ENCODE results near the gene CAB39. TPM values are rescaled to one million over a fixed set of nuclear protein-coding genes. Genes with fewer than 3 reads are reported as not detected.

CAB39 gene
- total RNA-seq, 1 donor from 2014 or later, result 92.2 TPM

- no peak for DNase-seq
- intact Hi-C loops (cut with micrococcal nuclease), result loop anchor here (5.0 kb wide), 1 partner anchor 86 kb away; the partner anchor contains the start of gene CAB39
- H3K4me1 ChIP-seq, result peaks cover 54% of the 10 kb centered on the region
- no peak for TF ChIP-seq CTCF (IDR thresholded peaks at IDR 0.05; ENCODE audit: borderline replicate concordance)
- H3K36me3 ChIP-seq, result peaks cover 28% of the 10 kb centered on the region
- no peak overlapping the region for H3K4me3 ChIP-seq
- peak overlapping the region; percentile 21 for H3K27ac ChIP-seq (replicated peaks)
- no peaks in the 10 kb centered on the region for H3K27me3 ChIP-seq (ENCODE audit: low read depth)
- no peaks in the 10 kb centered on the region for H3K9me3 ChIP-seq (replicated peaks)
Observed at GRCh38 chr2:230797515-230798495, 85.2 kb downstream of the CAB39 start.

GRCh38 chr2:230798769-230799399 lies 86.2 kb downstream of the CAB39 start:
- DNase-seq, result no peak
- H3K4me1 ChIP-seq, result peaks cover 45% of the 10 kb centered on the region
- H3K27ac ChIP-seq (replicated peaks), result no peak overlapping the region
- peak; percentile 69 for TF ChIP-seq CTCF (IDR thresholded peaks at IDR 0.05; ENCODE audit: borderline replicate concordance)
- H3K27me3 ChIP-seq (ENCODE audit: low read depth), result no peaks in the 10 kb centered on the region
- peaks cover 22% of the 10 kb centered on the region for H3K36me3 ChIP-seq
- H3K9me3 ChIP-seq (replicated peaks), result no peaks in the 10 kb centered on the region
- intact Hi-C loops (cut with micrococcal nuclease), result loop anchor here (5.0 kb wide), 1 partner anchor 87 kb away; the partner anchor contains the start of gene CAB39
- H3K4me3 ChIP-seq, result no peak overlapping the region

DNA sequence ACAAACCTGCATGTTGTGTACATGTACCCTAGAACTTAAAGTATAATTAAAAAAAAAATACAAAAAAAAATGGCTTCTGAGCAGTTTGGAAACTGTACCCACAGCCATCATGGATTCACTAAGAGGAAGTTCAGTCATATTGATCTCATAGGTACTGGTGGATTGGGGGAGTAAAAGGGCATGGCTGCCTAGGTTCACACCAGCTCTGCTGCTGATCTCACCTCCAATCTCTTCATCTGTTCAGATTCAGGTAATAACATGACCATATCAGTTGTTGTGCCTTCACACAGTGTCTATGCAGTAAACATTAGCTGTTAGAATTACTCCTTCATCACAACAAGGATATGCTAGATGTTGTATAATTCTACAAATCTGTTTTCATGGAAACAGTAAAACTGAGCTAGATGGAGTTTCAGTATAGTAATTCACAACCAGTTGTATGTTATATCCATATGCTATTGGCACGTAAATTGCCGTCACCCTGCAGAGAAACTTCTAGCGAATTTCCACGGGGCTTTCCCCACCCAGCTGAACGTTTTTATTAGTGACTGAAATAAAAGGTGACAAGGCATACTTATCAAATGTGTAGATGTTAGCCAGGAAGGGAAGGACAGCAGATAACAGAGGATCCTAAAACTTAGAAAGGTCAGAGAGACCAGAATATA lies 92.8 kb downstream of the CAB39 start:
- no peak for DNase-seq
- Histone ChIP-seq H3K27me3 (ENCODE audit: low read depth) (no peaks in the 10 kb centered on the region), H3K27ac (replicated peaks) (no peak overlapping the region), H3K4me1 (peaks cover 11% of the 10 kb centered on the region), H3K36me3 (peaks cover 18% of the 10 kb centered on the region), H3K4me3 (no peak overlapping the region), H3K9me3 (replicated peaks) (no peaks in the 10 kb centered on the region)
- TF ChIP-seq CTCF (IDR thresholded peaks at IDR 0.05; ENCODE audit: borderline replicate concordance), result no peak
- intact Hi-C loops (cut with micrococcal nuclease), result no loop called here

DNA sequence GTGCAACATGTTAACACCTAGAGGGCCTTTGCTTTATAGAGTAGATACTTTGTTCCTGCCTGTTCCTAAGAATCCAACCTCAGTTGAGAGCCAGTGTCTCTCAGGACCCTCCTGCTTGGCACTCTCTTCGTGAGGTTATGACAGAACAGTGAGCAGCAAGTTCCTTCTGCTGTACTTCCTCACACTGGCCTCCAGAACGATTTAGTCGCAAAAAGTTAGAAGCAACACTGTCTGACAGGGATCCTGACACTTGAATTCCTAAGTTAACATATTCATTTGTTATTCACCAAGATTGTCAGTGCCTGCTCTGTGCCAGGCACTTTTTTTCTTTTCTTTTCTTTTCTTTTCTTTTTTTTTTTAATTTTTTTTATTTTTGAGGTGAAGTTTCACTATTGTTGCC lies 95.1 kb downstream of the CAB39 start:
- Histone ChIP-seq H3K4me1 (peaks cover 16% of the 10 kb centered on the region), H3K27me3 (ENCODE audit: low read depth) (no peaks in the 10 kb centered on the region), H3K4me3 (no peak overlapping the region), H3K27ac (replicated peaks) (no peak overlapping the region), H3K36me3 (peaks cover 31% of the 10 kb centered on the region), H3K9me3 (replicated peaks) (no peaks in the 10 kb centered on the region)
- DNase-seq, result no peak
- intact Hi-C loops (cut with micrococcal nuclease), result no loop called here
- TF ChIP-seq CTCF (IDR thresholded peaks at IDR 0.05; ENCODE audit: borderline replicate concordance), result no peak

DNA sequence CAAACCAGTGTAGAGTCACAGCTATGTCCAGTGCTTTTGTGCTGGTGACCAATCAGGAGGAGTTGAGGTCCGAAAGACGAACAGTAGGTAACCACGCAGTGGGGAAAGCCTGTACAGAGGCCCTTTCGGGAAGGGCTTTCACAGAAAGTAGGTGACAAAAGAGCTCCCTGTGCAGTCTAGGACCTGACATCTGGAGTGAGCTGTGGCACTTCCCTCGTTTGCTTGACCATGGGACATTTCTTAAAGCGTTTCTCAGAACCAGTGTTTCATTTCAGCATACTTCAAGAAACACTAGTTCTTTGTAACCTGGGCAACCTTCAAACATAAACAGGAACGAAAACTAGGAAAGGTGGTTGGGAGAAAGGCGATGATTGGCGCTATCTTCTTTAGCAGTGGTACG lies 96.4 kb downstream of the CAB39 start:
- intact Hi-C loops (cut with micrococcal nuclease), result no loop called here
- H3K4me1 ChIP-seq, result peaks cover 16% of the 10 kb centered on the region
- no peak overlapping the region for H3K27ac ChIP-seq (replicated peaks)
- TF ChIP-seq CTCF (IDR thresholded peaks at IDR 0.05; ENCODE audit: borderline replicate concordance), result no peak
- no peak for DNase-seq
- no peaks in the 10 kb centered on the region for H3K27me3 ChIP-seq (ENCODE audit: low read depth)
- H3K9me3 ChIP-seq (replicated peaks), result no peaks in the 10 kb centered on the region
- H3K36me3 ChIP-seq, result peaks cover 36% of the 10 kb centered on the region
- H3K4me3 ChIP-seq, result no peak overlapping the region

Measured in left ventricle myocardium inferior (tissue), 1 donor.